ENCODE results near the gene OGFOD3.
"Not testable (repeated sequence)": the region's sequence is repeated elsewhere in the genome, so short reads cannot be mapped to it uniquely, and the experiment has no call there.

The OGFOD3 gene

GRCh38 chr17:82418001-82418986 lies at the start of gene OGFOD3, which contains the start of gene HEXD:
Gene OGFOD3 (minus strand): TSS chr17:82418586. CDS start chr17:82418485, 101 bp downstream.
Gene HEXD (plus strand): TSS chr17:82418347. CDS start chr17:82419800, 1,453 bp downstream.
- peak; percentile 80 for DNase-seq

- no peak for DNase-seq
Observed at GRCh38 chr17:82465023-82465603, 46.7 kb upstream of the OGFOD3 start.

GRCh38 chr17:82464567-82464929 lies 46.2 kb upstream of the OGFOD3 start:
- DNase-seq: no peak

GRCh38 chr17:82463925-82464566 lies 45.7 kb upstream of the OGFOD3 start:
- no peak for DNase-seq

GRCh38 chr17:82463391-82463790 lies 45.0 kb upstream of the OGFOD3 start:
- no peak for DNase-seq

GRCh38 chr17:82461827-82462524 lies 43.6 kb upstream of the OGFOD3 start:
- no peak for DNase-seq

GRCh38 chr17:82459936-82460335 lies 41.5 kb upstream of the OGFOD3 start:
- DNase-seq: not testable (repeated sequence)

GRCh38 chr17:82458885-82459424 lies 40.6 kb upstream of the OGFOD3 start:
- no peak for DNase-seq

- DNase-seq: peak; percentile 97
Observed at GRCh38 chr17:82458179-82458884, 39.9 kb upstream of the OGFOD3 start, which contains the start of gene NARF. Gene NARF (plus strand): TSS chr17:82458741. CDS start chr17:82458804, 63 bp downstream.

- DNase-seq: no peak
Observed at GRCh38 chr17:82457929-82458178, 39.5 kb upstream of the OGFOD3 start.

GRCh38 chr17:82457073-82457928 lies 38.9 kb upstream of the OGFOD3 start:
- no peak for DNase-seq

GRCh38 chr17:82453706-82454105 lies 35.3 kb upstream of the OGFOD3 start:
- not testable (repeated sequence) for DNase-seq

GRCh38 chr17:82453151-82453550 lies 34.8 kb upstream of the OGFOD3 start:
- not testable (repeated sequence) for DNase-seq

- no peak for DNase-seq
Observed at GRCh38 chr17:82452162-82452561, 33.8 kb upstream of the OGFOD3 start.

- peak; percentile 95 for DNase-seq
Observed at GRCh38 chr17:82450357-82451106, 32.1 kb upstream of the OGFOD3 start, which contains the start of gene CYBC1. Gene CYBC1 (minus strand): TSS chr17:82450752. CDS start chr17:82449254, 1,498 bp downstream.

- DNase-seq: peak; percentile 63
Observed at GRCh38 chr17:82449883-82450356, 31.5 kb upstream of the OGFOD3 start.

GRCh38 chr17:82449131-82449882 lies 30.9 kb upstream of the OGFOD3 start:
- peak; percentile 71 for DNase-seq

- DNase-seq: peak; percentile 39
Observed at GRCh38 chr17:82447876-82448275, 29.5 kb upstream of the OGFOD3 start.

GRCh38 chr17:82446649-82447048 lies 28.3 kb upstream of the OGFOD3 start:
- no peak for DNase-seq

Data from stimulated activated CD4-positive, alpha-beta T cell treated with anti-CD3 and anti-CD28 coated beads, Interleukin-1b, Interleukin-23, amount 100 ng/mL, for 48 hours (primary cell).